PC-9 (cell line): ENCODE results near the gene PTPMT1.

ENCODE experiments used
- EZH2 ChIP-seq: fragments of 200-600 bp; sonication (generic); IDR thresholded peaks from 2 replicates; pipeline ENCODE4 v1.8.0; 2017; ENCODE audit warnings: antibody characterized with exemption, low read depth
- TF ChIP-seq, protein P1 (sequence below): fragments of 200-600 bp; sonication (generic); conservative IDR thresholded peaks from 2 replicates; pipeline ENCODE4 v1.6.1; 2017; ENCODE audit warnings: mixed run types, antibody characterized with exemption, mild to moderate bottlenecking, moderate library complexity

DNA sequence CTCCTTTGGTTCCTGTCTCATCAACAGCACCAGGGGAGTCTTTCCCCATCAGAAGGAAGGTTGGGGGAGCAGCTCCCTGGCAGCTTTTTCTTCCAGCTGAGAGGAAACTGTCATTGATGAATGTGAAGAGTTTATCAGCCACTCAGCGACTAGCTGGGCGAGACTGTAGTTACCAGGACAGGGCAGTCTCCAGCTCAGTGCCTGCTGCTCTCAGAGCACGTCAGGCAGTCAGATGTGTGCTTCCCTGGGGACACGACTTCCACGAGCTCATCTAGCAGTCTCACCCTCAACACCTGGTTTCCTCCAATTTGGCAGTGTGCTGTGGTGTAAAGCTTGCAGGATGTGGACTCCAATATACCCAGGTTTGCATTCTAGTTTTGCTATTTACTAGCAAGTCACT lies 41.3 kb downstream of the PTPMT1 start:
- TF ChIP-seq, protein P1, sequence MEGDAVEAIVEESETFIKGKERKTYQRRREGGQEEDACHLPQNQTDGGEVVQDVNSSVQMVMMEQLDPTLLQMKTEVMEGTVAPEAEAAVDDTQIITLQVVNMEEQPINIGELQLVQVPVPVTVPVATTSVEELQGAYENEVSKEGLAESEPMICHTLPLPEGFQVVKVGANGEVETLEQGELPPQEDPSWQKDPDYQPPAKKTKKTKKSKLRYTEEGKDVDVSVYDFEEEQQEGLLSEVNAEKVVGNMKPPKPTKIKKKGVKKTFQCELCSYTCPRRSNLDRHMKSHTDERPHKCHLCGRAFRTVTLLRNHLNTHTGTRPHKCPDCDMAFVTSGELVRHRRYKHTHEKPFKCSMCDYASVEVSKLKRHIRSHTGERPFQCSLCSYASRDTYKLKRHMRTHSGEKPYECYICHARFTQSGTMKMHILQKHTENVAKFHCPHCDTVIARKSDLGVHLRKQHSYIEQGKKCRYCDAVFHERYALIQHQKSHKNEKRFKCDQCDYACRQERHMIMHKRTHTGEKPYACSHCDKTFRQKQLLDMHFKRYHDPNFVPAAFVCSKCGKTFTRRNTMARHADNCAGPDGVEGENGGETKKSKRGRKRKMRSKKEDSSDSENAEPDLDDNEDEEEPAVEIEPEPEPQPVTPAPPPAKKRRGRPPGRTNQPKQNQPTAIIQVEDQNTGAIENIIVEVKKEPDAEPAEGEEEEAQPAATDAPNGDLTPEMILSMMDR: no peak
- no peak for TF ChIP-seq EZH2
